Measurements from ENCODE around the gene CBFB.

Gene CBFB

DNA sequence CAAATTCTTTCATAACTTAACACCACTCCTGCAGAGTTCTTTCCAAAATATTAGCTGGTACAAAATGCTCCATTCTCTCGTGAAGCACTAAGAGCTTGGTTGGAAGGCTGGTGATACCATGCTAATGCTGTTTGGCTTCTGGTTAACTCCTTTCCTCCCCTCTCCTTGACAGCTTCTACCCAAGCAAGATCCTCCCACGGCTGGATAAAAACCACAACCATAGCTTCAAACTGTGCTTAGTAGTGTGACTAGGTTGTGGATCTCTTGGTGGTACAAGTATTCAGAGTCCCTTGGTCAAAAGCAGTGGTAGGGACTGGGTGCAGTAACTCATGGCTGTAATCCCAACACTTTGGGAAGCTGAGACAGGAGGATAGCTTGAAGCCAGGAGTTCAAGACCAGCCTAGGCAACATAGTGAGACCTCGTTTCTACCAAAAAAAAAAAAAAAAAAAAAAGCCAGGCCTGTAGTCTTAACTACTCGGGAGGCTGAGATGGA, 83.0 kb downstream of the CBFB start:
- TF ChIP-seq TAF1 (IDR thresholded peaks at IDR 0.05; ENCODE audit: low read depth): no peak

DNA sequence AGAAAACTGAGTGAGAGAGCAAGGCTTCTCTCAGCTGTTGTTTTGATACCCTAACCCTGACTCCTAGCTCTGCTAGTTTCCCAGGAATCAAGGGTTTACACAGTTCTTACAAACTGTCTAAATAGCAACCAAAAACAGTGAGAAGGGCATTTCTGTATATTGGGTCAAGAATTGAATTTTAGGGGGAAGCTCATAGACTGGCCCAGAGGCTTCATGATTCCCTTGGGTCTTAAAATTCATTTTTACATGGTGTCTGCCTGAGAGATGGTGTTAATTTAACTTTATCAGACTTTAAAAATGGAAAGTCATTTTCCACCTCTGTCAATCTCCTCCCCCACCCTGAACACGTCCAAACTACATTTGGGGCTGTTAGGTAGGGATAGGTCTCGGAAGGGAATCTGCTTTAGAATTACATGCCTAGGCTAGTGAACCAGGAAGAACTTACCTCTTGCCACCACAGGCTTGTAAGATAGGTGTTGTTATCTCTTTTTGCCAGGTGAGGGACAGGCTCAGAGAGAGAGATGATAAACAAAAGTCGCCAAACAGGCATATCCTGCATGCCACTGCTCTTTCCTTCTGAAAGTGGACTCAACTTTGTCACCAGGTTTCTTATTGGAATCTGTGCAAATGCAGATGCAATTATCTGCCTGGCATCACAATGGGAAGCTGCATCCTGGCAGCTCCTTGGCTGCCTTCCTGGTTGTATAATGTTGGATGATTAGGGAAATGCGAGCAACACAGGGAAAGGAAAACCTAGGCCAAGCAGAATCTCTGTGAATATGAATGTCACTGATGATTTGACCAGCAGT, 83.8 kb downstream of the CBFB start:
- TF ChIP-seq EGR1 (IDR thresholded peaks at IDR 0.05): no peak
- no peak for TF ChIP-seq NFIC (IDR thresholded peaks at IDR 0.05)
- TF ChIP-seq TCF12 (IDR thresholded peaks at IDR 0.05; ENCODE audit: low read depth): no peak
- no peak for TF ChIP-seq YY1 (IDR thresholded peaks at IDR 0.05; ENCODE audit: low read depth)
- TF ChIP-seq, protein P1, sequence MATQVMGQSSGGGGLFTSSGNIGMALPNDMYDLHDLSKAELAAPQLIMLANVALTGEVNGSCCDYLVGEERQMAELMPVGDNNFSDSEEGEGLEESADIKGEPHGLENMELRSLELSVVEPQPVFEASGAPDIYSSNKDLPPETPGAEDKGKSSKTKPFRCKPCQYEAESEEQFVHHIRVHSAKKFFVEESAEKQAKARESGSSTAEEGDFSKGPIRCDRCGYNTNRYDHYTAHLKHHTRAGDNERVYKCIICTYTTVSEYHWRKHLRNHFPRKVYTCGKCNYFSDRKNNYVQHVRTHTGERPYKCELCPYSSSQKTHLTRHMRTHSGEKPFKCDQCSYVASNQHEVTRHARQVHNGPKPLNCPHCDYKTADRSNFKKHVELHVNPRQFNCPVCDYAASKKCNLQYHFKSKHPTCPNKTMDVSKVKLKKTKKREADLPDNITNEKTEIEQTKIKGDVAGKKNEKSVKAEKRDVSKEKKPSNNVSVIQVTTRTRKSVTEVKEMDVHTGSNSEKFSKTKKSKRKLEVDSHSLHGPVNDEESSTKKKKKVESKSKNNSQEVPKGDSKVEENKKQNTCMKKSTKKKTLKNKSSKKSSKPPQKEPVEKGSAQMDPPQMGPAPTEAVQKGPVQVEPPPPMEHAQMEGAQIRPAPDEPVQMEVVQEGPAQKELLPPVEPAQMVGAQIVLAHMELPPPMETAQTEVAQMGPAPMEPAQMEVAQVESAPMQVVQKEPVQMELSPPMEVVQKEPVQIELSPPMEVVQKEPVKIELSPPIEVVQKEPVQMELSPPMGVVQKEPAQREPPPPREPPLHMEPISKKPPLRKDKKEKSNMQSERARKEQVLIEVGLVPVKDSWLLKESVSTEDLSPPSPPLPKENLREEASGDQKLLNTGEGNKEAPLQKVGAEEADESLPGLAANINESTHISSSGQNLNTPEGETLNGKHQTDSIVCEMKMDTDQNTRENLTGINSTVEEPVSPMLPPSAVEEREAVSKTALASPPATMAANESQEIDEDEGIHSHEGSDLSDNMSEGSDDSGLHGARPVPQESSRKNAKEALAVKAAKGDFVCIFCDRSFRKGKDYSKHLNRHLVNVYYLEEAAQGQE (IDR thresholded peaks at IDR 0.05; ENCODE audit: low read depth): no peak
- no peak for TF ChIP-seq FOXM1 (IDR thresholded peaks at IDR 0.05; ENCODE audit: borderline replicate concordance, low read depth)
- no peak for TF ChIP-seq RAD21 (IDR thresholded peaks at IDR 0.05; ENCODE audit: low read depth)
- TF ChIP-seq ZBTB7A (IDR thresholded peaks at IDR 0.05; ENCODE audit: low read depth): no peak
- TF ChIP-seq, protein P2, sequence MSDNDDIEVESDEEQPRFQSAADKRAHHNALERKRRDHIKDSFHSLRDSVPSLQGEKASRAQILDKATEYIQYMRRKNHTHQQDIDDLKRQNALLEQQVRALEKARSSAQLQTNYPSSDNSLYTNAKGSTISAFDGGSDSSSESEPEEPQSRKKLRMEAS (IDR thresholded peaks at IDR 0.05): no peak
- TF ChIP-seq TEAD4 (IDR thresholded peaks at IDR 0.05): no peak
- no peak for TF ChIP-seq CEBPB (IDR thresholded peaks at IDR 0.05)
- TF ChIP-seq CREB1 (IDR thresholded peaks at IDR 0.05; ENCODE audit: low read depth): no peak
- TF ChIP-seq, protein P3, sequence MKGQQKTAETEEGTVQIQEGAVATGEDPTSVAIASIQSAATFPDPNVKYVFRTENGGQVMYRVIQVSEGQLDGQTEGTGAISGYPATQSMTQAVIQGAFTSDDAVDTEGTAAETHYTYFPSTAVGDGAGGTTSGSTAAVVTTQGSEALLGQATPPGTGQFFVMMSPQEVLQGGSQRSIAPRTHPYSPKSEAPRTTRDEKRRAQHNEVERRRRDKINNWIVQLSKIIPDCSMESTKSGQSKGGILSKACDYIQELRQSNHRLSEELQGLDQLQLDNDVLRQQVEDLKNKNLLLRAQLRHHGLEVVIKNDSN (IDR thresholded peaks at IDR 0.05): no peak
- TF ChIP-seq EP300 (IDR thresholded peaks at IDR 0.05; ENCODE audit: borderline replicate concordance): no peak
- TF ChIP-seq TAF1 (IDR thresholded peaks at IDR 0.05; ENCODE audit: low read depth): no peak

GRCh38 chr16:67114793-67115192, 85.8 kb downstream of the CBFB start:
- TF ChIP-seq TCF12 (IDR thresholded peaks at IDR 0.05; ENCODE audit: low read depth) (no peak), CEBPB (IDR thresholded peaks at IDR 0.05) (no peak), YY1 (IDR thresholded peaks at IDR 0.05; ENCODE audit: low read depth) (no peak), TEAD4 (IDR thresholded peaks at IDR 0.05) (no peak), ZBTB7A (IDR thresholded peaks at IDR 0.05; ENCODE audit: low read depth) (no peak), NFIC (IDR thresholded peaks at IDR 0.05) (no peak), EP300 (IDR thresholded peaks at IDR 0.05; ENCODE audit: borderline replicate concordance) (no peak), TAF1 (IDR thresholded peaks at IDR 0.05; ENCODE audit: low read depth) (no peak), RAD21 (IDR thresholded peaks at IDR 0.05; ENCODE audit: low read depth) (no peak), FOXM1 (IDR thresholded peaks at IDR 0.05; ENCODE audit: borderline replicate concordance, low read depth) (no peak), CREB1 (IDR thresholded peaks at IDR 0.05; ENCODE audit: low read depth) (no peak), EGR1 (IDR thresholded peaks at IDR 0.05) (no peak)
- TF ChIP-seq, protein P1 (IDR thresholded peaks at IDR 0.05; ENCODE audit: low read depth): no peak
- TF ChIP-seq, protein P3 (IDR thresholded peaks at IDR 0.05): no peak
- TF ChIP-seq, protein P2 (IDR thresholded peaks at IDR 0.05): no peak

DNA sequence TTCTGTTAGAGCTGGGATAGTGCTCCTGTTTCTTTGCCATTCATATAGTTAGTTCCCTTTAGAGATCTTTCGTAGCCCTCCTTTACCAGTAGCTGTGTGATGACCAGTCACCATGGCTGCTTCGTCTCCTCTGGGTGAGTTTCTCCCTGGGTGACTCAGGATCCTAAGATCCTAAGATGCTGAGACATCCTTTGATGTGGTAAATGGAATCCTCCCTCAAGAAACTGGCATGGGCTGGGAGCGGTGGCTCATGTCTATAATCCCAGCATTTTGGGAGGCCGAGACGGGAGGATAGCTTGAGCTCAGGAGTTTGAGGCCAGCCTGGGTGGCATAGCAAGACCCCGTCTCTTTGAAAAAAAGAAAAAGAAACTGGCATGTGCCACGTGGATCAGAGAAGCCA, 86.7 kb downstream of the CBFB start:
- TF ChIP-seq, protein P2 (IDR thresholded peaks at IDR 0.05): no peak
- no peak for TF ChIP-seq TEAD4 (IDR thresholded peaks at IDR 0.05)
- TF ChIP-seq, protein P1 (IDR thresholded peaks at IDR 0.05; ENCODE audit: low read depth): no peak
- no peak for TF ChIP-seq TAF1 (IDR thresholded peaks at IDR 0.05; ENCODE audit: low read depth)
- TF ChIP-seq RAD21 (IDR thresholded peaks at IDR 0.05; ENCODE audit: low read depth): no peak
- no peak for TF ChIP-seq NFIC (IDR thresholded peaks at IDR 0.05)
- no peak for TF ChIP-seq EP300 (IDR thresholded peaks at IDR 0.05; ENCODE audit: borderline replicate concordance)
- TF ChIP-seq YY1 (IDR thresholded peaks at IDR 0.05; ENCODE audit: low read depth): no peak
- no peak for TF ChIP-seq CEBPB (IDR thresholded peaks at IDR 0.05)
- no peak for TF ChIP-seq EGR1 (IDR thresholded peaks at IDR 0.05)
- TF ChIP-seq CREB1 (IDR thresholded peaks at IDR 0.05; ENCODE audit: low read depth): no peak
- TF ChIP-seq TCF12 (IDR thresholded peaks at IDR 0.05; ENCODE audit: low read depth): no peak
- no peak for TF ChIP-seq FOXM1 (IDR thresholded peaks at IDR 0.05; ENCODE audit: borderline replicate concordance, low read depth)

All from Ishikawa (cell line).